Measurements from ENCODE around the gene POLR2E.

The POLR2E gene

DNA sequence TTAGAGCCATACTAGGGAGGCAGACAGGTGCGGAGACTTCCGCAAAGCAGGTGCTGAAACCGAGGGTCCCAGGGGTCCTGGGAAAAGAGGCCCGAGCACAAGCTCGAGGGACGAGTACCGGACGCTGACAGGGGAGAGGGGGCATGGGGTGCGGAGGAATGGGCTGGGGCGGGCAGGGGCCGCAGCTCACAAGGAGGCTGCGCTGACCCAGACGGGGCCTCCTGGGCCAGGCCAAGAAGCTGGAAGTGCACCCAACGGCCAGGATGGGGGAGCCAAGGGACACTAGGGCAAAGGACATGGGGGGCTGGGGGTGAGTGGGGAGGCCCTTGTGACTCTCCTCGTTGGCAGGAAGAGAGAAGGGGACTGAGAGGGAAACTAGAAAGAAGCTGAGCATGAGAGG lies 1.8 kb downstream of the POLR2E start:
- no peak for DNase-seq

DNA sequence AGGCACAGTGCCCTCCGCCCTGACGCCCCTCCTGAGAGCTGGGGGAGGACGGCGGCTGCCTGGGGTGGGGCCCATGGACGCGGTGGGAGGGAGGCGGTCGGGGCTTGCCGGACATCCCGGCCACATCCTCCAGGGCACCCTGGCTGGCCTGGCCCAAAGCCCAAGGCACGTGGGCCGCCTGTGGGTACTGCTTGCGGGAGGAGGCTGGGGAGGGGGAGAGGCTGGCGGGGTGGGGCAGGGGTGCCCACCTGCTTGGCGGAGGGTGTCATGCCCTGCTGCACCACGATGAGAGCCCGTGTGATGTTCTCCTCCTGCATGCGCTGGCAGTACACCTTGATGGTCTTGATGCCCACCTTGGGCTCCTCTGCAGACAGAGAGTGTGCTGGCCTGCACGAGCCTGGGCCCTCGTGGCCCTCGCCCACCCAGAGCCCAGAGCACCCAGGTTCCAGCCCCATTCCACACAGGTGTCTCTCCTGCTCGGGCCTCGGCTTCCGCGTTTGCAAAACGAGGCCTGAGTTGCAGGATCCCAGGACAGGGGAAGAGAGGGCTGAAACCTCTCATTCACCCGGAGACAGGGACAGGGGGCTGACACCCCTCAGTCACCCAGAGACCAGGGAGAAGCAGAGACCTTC lies 3.5 kb downstream of the POLR2E start:
- no peak for DNase-seq

DNA sequence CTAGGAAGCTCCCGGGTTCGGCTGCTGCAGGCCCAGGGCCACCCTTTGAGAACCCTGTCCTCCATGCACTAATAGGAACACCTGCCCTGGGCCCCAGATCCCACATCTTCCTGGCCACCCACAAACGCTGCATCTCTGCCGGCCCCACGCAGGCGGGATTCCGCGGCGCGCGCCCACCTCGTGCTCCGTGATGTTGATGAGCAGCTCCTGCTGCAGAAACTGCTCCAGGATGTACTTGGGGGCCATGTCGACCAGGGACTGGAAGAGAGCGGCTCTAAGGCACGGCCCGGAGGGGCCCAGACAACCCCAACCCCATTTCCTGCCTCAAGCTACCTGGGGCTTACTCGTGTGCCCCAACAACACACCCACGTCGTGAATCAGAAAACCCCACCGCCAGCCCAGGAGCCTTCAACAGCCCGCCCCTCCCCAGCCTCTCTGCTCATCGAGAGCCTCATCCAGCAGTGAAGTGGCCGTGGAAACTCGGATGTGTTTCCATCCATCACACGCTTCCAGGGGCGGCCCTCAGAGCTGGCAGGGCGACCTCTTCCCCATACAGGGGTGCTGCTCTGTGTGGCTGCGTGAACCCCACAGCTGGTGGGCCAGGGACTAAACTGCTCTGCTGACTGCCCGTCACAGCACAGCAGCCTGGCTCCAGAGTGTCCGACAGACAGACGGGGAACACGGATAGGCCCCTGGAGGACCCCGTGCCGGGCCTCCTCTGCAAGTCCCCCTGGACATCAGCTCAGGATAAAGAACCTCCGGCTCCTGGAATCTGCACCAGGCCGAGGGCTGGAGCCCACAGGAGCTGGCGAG lies 4.2 kb downstream of the POLR2E start:
- DNase-seq, result no peak

DNA sequence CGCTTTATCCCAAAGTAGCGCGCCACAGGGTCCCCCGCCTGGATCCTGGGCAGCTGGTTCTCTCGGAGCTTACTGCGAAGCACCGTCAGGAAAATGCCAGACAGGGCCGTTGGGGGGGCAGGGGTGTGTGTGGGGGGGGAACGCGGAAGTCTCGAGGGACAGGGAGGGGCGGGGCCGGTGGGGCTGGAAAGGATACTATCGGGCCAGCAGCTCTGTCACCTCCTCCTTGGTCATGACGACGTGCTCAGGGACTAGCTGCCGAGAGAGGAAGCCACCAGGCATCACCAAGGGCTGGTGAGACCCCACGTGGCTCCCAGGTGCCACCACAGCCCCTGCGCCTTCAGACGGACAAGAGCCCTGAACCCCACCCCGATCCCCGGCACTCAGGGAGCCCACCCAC lies 5.3 kb downstream of the POLR2E start:
- no peak for DNase-seq

DNA sequence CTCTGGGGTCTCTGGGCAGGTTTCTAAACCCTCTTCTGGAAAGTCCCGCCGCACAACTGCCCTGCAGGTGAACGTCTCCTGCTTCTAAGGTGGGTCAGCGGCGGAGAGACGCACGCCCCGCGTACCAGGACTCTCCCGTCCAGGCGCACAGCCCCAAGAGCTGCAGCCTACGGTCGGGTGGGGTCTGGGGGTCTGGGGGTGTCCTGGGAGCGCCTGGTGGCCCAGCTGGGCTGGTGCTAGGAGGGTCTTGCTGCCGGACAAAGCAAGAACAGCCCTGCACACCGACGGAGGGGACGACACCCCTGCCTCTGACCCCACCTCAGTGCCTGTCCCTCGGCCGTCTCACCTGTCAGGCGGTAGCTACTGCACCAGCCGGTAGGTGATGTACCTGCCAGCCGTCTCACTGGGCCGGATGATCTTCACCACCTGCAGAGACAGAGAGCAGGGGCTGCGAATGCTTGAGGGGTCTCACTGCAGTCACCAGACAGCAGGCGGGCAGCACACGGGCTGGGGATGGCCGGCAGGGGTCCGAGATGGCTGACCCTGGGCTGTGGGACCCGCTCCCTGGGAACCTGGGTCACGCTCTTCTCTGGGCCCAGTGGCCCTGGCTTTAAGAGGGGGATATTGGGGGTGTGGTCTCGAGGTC lies 5.9 kb downstream of the POLR2E start:
- DNase-seq, result no peak

DNA sequence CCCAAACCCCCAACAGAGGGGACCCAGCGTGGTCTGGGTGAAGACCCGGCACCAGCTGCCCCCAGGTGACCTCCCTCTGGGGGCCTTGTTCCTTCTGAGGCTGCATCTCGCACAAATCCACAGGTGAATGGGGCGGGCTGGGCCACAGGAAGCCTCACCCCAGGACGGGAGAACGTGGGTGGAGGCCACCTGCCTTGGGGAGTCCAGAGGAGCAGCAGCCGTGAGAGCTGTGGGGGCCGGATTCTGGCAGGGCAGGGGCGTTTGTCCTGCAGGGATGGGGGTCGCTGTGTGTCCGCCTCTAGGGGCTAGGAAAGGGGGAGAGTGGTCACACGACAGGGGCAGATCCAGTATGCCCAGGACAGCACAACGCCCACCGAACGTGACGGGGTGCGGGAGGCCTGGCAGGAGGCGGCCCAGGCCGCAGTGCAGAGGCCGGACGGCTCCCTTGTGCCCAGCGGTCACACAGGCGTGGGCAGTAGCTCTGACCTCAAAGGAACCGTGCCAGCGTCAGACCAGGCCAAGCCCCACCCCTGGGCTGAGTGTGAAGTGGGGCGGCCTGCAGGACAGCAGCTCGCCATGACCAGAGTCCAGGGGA lies 6.7 kb downstream of the POLR2E start:
- DNase-seq, result no peak

DNA sequence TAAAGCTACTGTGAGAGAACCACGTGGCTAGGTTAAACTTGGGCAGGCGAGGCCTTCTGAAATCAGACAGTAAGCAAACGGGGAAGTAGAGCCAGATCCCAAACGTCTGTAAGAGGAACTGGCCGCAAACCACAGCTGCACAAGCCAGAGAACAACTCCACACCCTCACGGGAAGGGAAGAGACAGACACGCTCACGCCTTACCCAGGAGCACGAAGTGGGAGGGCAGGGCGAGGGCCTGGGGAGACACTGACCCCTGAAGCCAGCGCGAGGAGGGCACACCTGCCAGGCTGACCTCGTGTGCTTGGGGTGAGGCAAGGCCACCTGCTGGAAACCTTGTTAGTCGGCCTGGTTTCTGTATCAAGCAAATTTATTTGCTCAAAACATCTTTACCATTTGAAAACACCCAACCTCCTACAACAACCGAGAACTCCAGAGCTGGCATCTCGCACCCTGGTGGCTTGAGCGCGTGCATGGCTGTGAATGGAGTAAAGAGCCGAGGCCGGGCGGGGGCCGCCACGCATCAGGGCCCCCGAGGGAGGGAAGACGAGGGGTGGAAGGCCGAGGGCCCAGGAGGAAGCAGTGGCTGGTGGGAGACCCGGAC lies 7.3 kb downstream of the POLR2E start:
- DNase-seq, result no peak

DNA sequence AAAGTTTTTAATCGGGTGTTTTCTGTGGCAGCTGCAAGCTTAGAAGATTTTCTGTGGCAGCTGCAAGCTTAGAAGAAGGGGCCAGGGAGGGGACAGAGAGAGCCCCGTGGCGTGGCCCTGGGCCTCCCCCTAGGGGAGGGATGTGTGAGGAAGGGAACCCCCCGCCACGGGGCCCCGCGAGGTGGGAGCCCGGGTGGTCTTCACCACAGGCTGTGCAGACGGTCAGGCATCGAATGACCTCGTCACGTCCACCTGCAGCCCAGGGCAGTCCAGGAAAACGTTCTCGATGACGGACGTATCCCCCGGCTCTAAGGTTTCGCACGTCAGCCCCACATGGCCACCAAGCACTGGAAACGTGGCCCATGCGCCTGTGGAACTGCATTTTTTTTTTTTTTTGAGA lies 8.6 kb downstream of the POLR2E start:
- DNase-seq, result no peak

DNA sequence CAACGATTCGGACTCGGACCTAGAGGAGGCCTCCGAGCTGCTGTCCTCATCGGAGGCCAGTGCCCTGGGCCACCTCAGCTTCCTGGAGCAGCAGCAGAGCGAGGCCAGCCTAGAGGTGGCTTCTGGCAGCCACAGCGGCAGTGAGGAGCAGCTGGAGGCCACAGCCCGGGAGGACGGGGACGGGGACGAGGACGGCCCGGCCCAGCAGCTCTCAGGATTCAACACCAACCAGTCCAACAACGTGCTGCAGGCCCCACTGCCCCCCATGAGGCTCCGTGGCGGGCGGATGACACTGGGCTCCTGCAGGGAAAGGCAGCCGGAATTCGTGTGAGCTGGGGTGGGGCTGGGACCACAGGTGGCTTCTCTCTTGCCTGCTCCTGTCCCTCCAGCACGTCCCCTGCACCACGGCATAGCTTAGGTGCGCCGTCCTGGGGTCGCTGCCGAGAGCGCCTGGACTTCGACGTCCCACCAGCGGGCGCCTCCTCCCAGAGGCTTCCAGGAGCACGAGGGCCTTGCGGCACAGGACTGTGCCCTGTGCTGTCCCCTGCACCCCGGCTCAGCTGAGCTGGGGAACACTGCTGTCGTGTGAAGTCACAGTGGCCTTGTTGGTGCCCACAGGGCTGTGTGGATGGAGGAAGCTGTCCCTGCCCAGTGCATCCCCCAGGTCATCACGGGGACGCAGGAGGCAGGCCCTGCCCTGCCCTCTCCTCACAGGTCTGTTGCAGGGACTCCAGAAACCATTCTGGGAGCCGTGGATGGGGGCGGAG lies 9.3 kb downstream of the POLR2E start:
- no peak for DNase-seq

DNA sequence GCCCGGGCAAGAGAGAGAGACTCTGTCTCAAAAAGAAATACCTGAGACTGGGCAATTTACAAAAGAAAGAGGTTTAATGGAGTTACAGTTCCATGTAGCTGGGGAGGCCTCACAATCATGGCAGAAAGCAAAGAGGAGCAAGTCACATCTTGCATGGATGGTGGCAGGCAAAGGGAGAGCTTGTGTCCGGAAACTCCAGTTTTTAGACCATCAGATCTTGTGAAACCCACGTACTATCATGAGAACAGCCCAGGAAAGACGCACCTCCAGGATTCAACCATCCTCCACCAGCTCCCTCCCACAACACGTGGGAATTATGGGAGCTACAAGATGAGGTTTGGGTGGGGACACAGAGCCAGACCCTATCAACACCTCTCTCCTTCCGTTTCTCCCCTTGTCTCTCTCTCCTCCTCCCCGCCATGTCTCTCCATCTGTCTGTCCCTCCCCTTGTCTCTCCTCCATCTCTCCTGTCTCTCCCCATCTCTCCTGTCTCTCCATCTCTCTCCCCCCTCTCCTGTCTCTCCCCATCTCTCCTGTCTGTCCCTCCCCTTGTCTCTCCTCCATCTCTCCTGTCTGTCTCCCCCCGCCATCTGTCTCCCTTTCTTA lies 10.0 kb downstream of the POLR2E start:
- DNase-seq, result no peak

DNA sequence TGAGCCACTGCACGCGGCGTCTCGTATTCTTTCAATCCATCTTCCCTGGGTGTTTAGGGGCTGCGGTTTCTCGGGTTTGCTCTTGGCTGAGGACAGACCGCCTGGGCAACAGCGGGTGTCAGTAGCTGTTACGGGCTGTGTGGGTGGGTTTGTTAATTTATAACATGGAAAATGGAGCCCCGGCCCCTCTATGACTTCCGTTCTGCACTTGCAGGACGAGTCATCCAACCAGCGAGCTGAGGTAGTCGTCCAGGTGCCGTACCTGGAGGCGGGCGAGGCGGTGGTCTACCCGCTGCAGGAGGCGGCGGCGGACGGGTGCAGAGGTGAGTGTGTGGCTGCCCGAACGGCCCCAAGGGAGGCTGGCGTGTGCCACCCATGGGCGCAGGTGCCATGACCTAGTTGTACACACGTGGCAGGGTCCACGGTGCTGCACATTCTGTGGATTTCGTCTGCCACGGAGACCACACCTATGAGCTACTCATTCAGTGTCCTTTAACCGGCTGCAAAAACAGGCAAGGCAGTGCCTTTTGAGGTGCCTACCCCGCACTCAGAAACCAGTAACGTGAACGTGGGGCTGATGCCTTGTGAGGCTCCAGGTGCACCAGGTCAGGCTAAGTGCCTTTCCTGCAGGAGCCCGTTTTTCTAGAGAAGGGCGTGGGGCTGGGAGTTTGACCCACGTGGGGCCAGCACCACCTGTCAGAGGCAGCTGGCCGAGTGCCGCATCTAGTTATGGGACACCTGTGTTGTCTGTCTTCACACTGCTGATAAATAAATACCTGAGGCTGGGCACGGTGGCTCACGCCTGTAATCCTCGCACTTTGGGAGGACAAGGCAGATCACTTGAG lies 10.9 kb downstream of the POLR2E start:
- no peak for DNase-seq

DNA sequence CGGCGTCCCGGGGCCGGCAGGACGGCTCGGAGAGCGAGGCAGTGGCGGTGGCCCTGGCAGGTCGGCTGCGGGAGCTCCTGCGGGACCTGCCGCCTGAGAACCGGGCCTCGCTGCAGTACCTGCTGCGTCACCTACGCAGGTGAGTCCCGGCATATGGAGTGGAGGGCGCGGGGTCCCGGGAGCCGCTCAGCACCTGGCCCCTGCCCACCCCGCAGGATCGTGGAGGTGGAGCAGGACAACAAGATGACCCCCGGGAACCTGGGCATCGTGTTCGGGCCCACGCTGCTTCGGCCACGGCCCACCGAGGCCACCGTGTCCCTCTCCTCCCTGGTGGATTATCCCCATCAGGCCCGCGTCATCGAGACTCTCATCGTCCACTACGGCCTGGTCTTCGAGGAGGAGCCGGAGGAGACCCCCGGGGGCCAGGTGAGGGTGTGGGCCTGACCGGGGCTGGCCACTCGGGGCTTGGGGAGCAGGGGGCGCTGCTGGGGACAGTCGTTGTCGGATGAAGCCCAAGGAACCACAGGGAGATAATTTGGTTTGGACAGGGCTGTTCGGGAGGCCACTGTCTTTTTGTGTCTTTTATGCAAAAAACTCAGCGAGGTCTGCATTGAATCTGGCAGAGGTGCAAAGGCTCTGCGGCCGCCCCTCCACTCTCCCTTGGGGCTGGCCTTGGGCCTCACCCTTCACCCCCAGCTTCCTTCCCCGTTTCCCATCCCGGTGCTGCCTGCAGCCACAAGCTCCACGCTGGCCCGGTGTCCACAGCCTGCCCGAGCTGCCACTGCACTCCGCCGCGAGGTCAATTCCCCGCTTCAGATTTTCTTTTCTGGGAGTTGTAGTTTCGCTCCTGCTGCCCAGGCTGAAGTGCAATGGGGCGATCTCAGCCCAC lies 12.0 kb downstream of the POLR2E start:
- no peak for DNase-seq

DNA sequence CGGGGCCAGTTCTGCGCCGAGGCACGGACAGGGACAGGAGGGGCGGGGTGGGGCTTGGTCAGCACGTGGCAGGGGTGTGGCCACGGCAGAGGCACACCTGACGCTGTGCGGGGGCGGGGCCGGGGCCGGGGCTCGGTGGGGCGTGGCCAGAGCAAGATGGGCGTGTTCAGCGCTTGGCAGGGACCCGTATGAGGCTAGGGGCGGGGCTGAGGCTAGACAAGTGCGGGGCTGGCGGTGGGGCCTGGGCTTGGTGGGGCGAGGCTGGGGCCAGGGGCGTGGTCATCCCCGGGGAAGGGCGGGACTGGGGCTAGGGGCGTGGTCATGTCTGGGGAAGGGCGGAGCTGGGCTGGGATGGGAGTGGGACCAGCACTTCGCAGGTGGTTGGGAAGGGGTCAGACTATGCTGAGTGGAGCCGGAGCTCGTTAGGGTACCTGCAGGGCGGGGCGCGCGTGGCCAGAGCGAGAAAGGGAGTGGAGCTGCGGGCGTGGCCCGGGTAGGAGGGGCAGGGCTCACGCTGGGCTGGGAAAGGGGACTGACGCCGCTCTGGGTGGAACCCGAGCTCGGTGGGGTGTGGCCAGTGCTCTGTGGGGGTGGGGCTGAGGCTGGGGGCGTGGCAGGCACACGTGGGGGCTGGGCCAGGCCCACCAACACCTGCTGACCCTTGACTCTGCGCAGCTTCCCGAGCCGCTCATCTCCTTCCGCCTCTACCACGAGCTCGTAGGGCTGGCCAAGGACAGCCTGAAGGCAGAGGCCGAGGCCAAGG lies 12.8 kb downstream of the POLR2E start:
- DNase-seq, result no peak

DNA sequence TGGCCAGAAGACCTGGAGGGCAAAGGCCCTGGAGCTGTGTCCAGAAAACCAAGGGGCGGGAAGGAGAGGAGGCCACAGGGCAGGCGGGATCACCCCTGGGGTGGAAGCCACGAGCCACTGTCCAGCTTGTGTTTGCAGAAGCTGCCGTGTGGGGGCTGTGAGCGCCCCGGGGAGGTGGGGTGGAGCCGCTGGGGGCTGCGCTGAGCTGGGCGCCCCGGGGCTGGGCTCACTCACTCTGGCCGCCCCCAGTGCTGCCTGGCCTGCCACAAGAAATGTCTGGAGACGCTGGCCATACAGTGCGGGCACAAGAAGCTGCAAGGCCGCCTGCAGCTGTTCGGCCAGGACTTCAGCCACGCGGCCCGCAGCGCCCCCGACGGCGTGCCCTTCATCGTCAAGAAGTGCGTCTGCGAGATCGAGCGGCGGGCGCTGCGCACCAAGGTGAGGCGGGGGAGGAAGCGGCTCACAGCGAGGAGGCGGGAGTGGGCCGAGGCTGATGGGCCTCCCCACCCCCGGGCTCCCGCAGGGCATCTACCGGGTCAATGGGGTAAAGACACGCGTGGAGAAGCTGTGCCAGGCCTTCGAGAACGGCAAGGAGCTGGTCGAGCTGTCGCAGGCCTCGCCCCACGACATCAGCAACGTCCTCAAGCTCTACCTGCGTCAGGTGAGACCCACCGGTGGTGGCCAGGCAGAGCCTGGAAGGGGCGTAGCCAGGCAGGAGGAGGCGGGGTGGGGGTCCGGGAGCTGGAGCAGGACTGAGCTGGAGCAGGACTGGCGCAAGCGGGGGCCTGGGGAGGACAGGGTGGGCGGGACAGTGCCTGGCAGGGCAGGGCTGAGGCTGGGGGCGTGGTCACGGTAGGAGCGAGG lies 13.6 kb downstream of the POLR2E start:
- no peak for DNase-seq

DNA sequence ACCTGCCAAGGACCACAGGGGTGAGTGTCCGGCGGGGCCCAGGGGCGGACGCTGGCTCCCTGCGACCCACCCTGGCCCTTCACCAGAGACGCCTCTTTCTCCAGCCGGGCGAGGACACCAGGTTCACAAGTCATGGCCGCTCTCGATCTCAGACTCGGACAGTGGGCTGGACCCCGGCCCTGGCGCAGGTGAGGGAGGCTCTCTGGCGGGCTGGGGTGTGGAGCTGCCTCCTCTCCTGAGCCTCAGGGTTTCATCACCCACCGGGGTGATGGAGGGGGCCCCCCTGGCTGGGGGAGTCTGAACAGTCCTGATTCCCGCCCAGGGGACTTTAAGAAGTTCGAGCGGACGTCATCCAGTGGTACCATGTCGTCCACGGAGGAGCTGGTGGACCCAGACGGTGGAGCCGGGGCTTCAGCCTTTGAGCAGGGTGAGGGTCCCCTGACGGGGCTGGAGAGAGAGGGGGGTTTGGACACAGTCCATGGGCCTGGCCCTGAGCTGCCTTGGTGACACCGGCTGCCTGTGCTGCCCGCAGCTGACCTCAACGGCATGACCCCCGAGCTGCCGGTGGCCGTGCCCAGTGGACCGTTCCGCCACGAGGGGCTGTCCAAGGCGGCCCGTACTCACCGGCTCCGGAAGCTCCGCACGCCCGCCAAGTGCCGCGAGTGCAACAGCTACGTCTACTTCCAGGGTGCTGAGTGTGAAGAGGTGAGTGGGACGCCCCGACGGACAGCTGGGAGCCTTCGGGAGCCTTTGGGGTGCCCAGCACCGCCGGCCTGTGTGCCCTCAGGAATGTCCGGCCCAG lies 14.6 kb downstream of the POLR2E start:
- DNase-seq, result no peak

DNA sequence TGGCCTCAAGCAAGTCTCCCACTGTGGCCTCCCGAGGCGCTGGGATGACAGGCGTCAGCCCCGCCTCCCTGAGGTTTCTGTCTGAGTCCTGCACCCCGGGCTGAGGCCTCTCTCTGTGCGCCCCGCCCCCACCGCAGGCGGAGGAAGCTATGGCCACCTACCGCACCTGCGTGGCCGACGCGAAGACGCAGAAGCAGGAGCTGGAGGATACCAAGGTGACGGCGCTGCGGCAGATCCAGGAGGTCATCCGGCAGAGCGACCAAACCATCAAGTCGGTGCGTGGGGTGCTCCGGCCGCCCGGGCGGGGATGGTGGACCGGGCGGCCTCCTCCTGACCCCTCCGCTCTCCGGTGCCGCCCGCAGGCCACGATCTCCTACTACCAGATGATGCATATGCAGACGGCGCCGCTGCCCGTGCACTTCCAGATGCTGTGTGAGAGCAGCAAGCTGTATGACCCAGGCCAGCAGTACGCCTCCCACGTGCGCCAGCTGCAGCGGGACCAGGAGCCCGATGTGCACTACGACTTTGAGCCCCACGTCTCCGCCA lies 15.5 kb downstream of the POLR2E start:
- DNase-seq, result no peak

DNA sequence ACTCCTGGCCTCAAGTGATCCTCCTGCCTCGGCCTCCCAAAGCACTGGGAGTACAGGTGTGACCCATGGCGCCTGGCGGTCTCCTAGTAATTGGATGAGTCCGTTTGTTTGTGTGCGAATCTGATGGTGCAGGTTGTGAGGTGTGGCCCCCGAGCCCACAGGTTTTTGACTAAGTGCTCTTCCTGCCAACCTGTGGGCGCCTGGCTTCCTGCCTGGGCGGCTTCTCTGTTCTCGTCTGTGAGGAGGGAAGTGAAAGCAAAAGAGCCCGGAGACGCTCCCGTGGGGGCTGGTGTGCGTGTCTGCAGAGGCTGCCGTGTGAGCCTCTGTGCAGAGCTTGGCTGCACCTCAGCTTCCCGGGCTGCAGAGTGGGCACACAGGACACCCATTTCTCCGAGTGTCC lies 18.2 kb downstream of the POLR2E start:
- DNase-seq, result no peak

All from NCI-H446 treated with DMSO at 0.1 percent for 48 hours (cell line).